HG02642 (cell line): ENCODE results near the gene SERPINB4.
"Not testable (repeated sequence)": the region's sequence is repeated elsewhere in the genome, so short reads cannot be mapped to it uniquely, and the experiment has no call there.

Source experiments
- ATAC-seq: cut with Tn5 transposase; IDR thresholded peaks from one replicate; pipeline ENCODE4 v1.9.1; 2021; ENCODE audit warnings: mild to moderate bottlenecking; ENCODE audit not compliant: unreplicated experiment, poor library complexity

The SERPINB4 gene

GRCh38 chr18:63644142-63644541 lies at the start of gene SERPINB4:
Gene SERPINB4 (minus strand): TSS chr18:63644256. CDS start chr18:63643577, 679 bp downstream.
- ATAC-seq: not testable (repeated sequence)

GRCh38 chr18:63689064-63689463 lies 45.0 kb upstream of the SERPINB4 start:
- no peak for ATAC-seq

GRCh38 chr18:63686871-63687270 lies 42.8 kb upstream of the SERPINB4 start:
- ATAC-seq: no peak

GRCh38 chr18:63684718-63685117 lies 40.7 kb upstream of the SERPINB4 start:
- no peak for ATAC-seq

GRCh38 chr18:63683890-63684289 lies 39.8 kb upstream of the SERPINB4 start:
- no peak for ATAC-seq

- no peak for ATAC-seq
These were observed 39.1 kb upstream of the SERPINB4 start for GRCh38 chr18:63683152-63683551.

GRCh38 chr18:63681449-63682340 lies 37.6 kb upstream of the SERPINB4 start:
- ATAC-seq: no peak

GRCh38 chr18:63679820-63680606 lies 36.0 kb upstream of the SERPINB4 start:
- ATAC-seq: no peak

- ATAC-seq: no peak
These were observed 33.6 kb upstream of the SERPINB4 start for GRCh38 chr18:63677500-63678225.

- peak; percentile 76 for ATAC-seq
These were observed 32.7 kb upstream of the SERPINB4 start for GRCh38 chr18:63676526-63677323.

GRCh38 chr18:63664571-63664970 lies 20.5 kb upstream of the SERPINB4 start:
- no peak for ATAC-seq

GRCh38 chr18:63661750-63662149 lies 17.7 kb upstream of the SERPINB4 start, which contains the start of gene SERPINB3:
Gene SERPINB3 (minus strand): TSS chr18:63661893. CDS start chr18:63661216, 677 bp downstream.
- not testable (repeated sequence) for ATAC-seq

GRCh38 chr18:63658920-63659319 lies 14.9 kb upstream of the SERPINB4 start:
- not testable (repeated sequence) for ATAC-seq

GRCh38 chr18:63650271-63650670 lies 6.2 kb upstream of the SERPINB4 start:
- not testable (repeated sequence) for ATAC-seq

GRCh38 chr18:63648241-63648640 lies 4.2 kb upstream of the SERPINB4 start:
- no peak for ATAC-seq

- no peak for ATAC-seq
These were observed 2.9 kb upstream of the SERPINB4 start for GRCh38 chr18:63646936-63647335.

- ATAC-seq: not testable (repeated sequence)
These were observed 638 bp upstream of the SERPINB4 start for GRCh38 chr18:63644694-63645093.

- ATAC-seq: not testable (repeated sequence)
These were observed 1.2 kb downstream of the SERPINB4 start for GRCh38 chr18:63642668-63643356.

- ATAC-seq: not testable (repeated sequence)
These were observed 2.8 kb downstream of the SERPINB4 start for GRCh38 chr18:63641157-63641680.
